Measurements from ENCODE around the gene CACNA1D. TPM values are rescaled to one million over a fixed set of nuclear protein-coding genes. Genes with fewer than 3 reads are reported as not detected.

Gene CACNA1D
- total RNA-seq, 4 donors from 2014 or later = 0.85 to 0.88 TPM; not detected in 2

- TF ChIP-seq CTCF (IDR thresholded peaks at IDR 0.05; ENCODE audit: low read depth) = no peak
Observed at GRCh38 chr3:53693451-53693850, 199.0 kb downstream of the CACNA1D start.

- TF ChIP-seq CTCF (IDR thresholded peaks at IDR 0.05; ENCODE audit: low read depth) = no peak
Observed at GRCh38 chr3:53694046-53694445, 199.6 kb downstream of the CACNA1D start.

GRCh38 chr3:53694666-53695323 lies 200.4 kb downstream of the CACNA1D start:
- no peak for TF ChIP-seq CTCF (IDR thresholded peaks at IDR 0.05; ENCODE audit: low read depth)

- no peak for TF ChIP-seq CTCF (IDR thresholded peaks at IDR 0.05; ENCODE audit: low read depth)
Observed at GRCh38 chr3:53695324-53695690, 200.9 kb downstream of the CACNA1D start.

- no peak for TF ChIP-seq CTCF (IDR thresholded peaks at IDR 0.05; ENCODE audit: low read depth)
Observed at GRCh38 chr3:53696401-53697172, 202.2 kb downstream of the CACNA1D start.

GRCh38 chr3:53700441-53700840 lies 206.0 kb downstream of the CACNA1D start:
- no peak for TF ChIP-seq CTCF (IDR thresholded peaks at IDR 0.05; ENCODE audit: low read depth)

- no peak for TF ChIP-seq CTCF (IDR thresholded peaks at IDR 0.05; ENCODE audit: low read depth)
Observed at GRCh38 chr3:53702776-53703530, 208.5 kb downstream of the CACNA1D start.

Data from subcutaneous adipose tissue (tissue), 4 donors.